ENCODE measurements around the gene MROH8.
"Not testable (repeated sequence)": the region's sequence is repeated elsewhere in the genome, so short reads cannot be mapped to it uniquely, and the experiment has no call there.

MROH8 gene

GRCh38 chr20:37154684-37155298 lies 24.6 kb downstream of the MROH8 start:
- DNase-seq (ENCODE audit: low read depth in 3 of 3): no peak

GRCh38 chr20:37152284-37152683 lies 27.1 kb downstream of the MROH8 start:
- no peak for DNase-seq (ENCODE audit: low read depth in 3 of 3)

- no peak for DNase-seq (ENCODE audit: low read depth in 3 of 3)
Measured at GRCh38 chr20:37151529-37151928, 27.8 kb downstream of the MROH8 start.

GRCh38 chr20:37150864-37151263 lies 28.5 kb downstream of the MROH8 start:
- DNase-seq (ENCODE audit: low read depth in 3 of 3): not testable (repeated sequence)

- no peak for DNase-seq (ENCODE audit: low read depth in 3 of 3)
Measured at GRCh38 chr20:37147250-37147649, 32.1 kb downstream of the MROH8 start.

- no peak for DNase-seq (ENCODE audit: low read depth in 3 of 3)
Measured at GRCh38 chr20:37144856-37145404, 34.4 kb downstream of the MROH8 start.

- DNase-seq (ENCODE audit: low read depth in 3 of 3): no peak
Measured at GRCh38 chr20:37142708-37143107, 36.6 kb downstream of the MROH8 start.

- no peak for DNase-seq (ENCODE audit: low read depth in 3 of 3)
Measured at GRCh38 chr20:37137547-37137946, 41.8 kb downstream of the MROH8 start.

GRCh38 chr20:37133952-37134351 lies 45.4 kb downstream of the MROH8 start:
- DNase-seq (ENCODE audit: low read depth in 3 of 3): no peak

- no peak for DNase-seq (ENCODE audit: low read depth in 3 of 3)
Measured at GRCh38 chr20:37131486-37131885, 47.9 kb downstream of the MROH8 start.

GRCh38 chr20:37128803-37129202 lies 50.5 kb downstream of the MROH8 start:
- DNase-seq (ENCODE audit: low read depth in 3 of 3): no peak

GRCh38 chr20:37126290-37126689 lies 53.1 kb downstream of the MROH8 start:
- not testable (repeated sequence) for DNase-seq (ENCODE audit: low read depth in 3 of 3)

GRCh38 chr20:37123441-37123840 lies 55.9 kb downstream of the MROH8 start:
- DNase-seq (ENCODE audit: low read depth in 3 of 3): no peak

GRCh38 chr20:37120497-37120896 lies 58.9 kb downstream of the MROH8 start:
- DNase-seq (ENCODE audit: low read depth in 3 of 3): no peak

GRCh38 chr20:37119356-37120036 lies 59.9 kb downstream of the MROH8 start:
- no peak for DNase-seq (ENCODE audit: low read depth in 3 of 3)

GRCh38 chr20:37114012-37114411 lies 65.3 kb downstream of the MROH8 start:
- no peak for DNase-seq (ENCODE audit: low read depth in 3 of 3)

GRCh38 chr20:37111926-37112455 lies 67.4 kb downstream of the MROH8 start:
- DNase-seq (ENCODE audit: low read depth in 3 of 3): no peak

GRCh38 chr20:37108676-37109075 lies 70.7 kb downstream of the MROH8 start:
- DNase-seq (ENCODE audit: low read depth in 3 of 3): no peak

GRCh38 chr20:37102571-37102970 lies 76.8 kb downstream of the MROH8 start:
- DNase-seq (ENCODE audit: low read depth in 3 of 3): no peak

- peak in 1 of 3 donors; percentile 16 for DNase-seq (ENCODE audit: low read depth in 3 of 3)
Measured at GRCh38 chr20:37096415-37097041, 82.8 kb downstream of the MROH8 start.

GRCh38 chr20:37095599-37096414 lies 83.5 kb downstream of the MROH8 start, which contains the start of gene RBL1:
Gene RBL1 (minus strand): TSS chr20:37095997. CDS start chr20:37095928, 69 bp downstream.
- peak; percentile 76 to 87 (median 81) for DNase-seq (ENCODE audit: low read depth in 3 of 3)
